ENCODE results near the gene POU2F3.
A peak's percentile ranks its signal among the peaks of the same experiment; 100 is the strongest.

Gene POU2F3

DNA sequence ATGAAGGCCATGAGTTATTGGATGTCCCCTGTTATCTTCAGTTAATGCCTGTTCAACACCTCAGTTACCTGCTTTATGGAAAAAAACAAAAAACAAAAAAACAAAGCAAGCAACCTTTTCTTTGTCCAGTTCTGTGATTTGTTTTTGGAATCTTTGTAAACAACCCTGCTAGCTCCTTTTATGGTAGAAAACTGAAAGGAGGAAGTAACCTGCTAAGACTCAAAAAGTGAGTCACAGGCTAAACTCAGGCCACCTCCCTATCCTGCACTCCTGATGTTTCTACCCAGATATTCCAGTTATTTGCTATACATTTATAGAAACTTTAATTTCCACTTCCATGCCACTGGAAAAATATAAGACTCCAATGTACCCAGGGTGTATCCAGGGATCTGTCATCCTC, 64.6 kb downstream of the POU2F3 start:
- no peak for TF ChIP-seq CTCF (IDR thresholded peaks at IDR 0.05; ENCODE audit: insufficient read depth, low read depth, low read length, missing control alignments)
- DNase-seq (ENCODE audit: low read depth) = peak; percentile 85
- no peak overlapping the region for H3K4me3 ChIP-seq (ENCODE audit: low read length)

GRCh38 chr11:120305286-120305685, 65.3 kb downstream of the POU2F3 start:
- peak; percentile 60 for DNase-seq (ENCODE audit: low read depth)
- H3K4me3 ChIP-seq (ENCODE audit: low read length) = no peak overlapping the region
- TF ChIP-seq CTCF (IDR thresholded peaks at IDR 0.05; ENCODE audit: insufficient read depth, low read depth, low read length, missing control alignments) = no peak

DNA sequence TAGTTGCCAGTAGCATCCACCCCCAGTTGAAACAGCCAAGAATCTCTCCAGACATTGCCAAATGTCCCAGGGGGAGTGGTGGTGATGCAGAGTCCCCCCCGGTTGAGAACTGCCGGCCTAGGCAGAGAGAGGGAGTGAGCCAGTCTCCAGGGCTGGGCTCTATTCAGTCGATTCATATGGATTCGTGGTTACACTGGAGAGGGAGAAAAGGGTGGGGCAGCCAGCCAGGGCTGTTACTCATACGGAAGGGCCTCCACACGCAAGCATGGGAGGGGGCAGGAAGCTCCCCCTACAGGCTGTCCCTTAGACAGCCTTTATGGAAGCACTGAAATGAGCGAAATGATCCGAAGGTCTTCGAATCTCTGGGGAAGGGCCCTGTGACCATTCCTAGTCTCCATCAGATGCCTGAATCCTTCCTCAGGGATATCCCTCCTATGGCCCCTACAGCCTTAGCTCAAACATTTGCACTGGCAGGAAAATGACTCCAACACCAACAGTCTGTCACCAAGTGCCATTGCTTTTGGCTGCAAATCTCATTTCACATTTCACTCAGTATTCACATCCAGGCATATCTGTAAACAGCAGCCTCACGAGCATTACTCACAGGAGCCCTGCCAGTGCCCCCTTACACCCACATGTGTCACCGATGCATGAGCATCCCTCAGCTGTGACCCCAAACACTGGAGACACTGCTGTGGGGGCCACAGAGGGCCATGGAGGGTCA, 66.7 kb downstream of the POU2F3 start:
- no peak overlapping the region for H3K4me3 ChIP-seq (ENCODE audit: low read length)
- TF ChIP-seq CTCF (IDR thresholded peaks at IDR 0.05; ENCODE audit: insufficient read depth, low read depth, low read length, missing control alignments) = peak; percentile 79
- peak; percentile 96 for DNase-seq (ENCODE audit: low read depth)

- no peak overlapping the region for H3K4me3 ChIP-seq (ENCODE audit: low read length)
- DNase-seq (ENCODE audit: low read depth) = no peak
- no peak for TF ChIP-seq CTCF (IDR thresholded peaks at IDR 0.05; ENCODE audit: insufficient read depth, low read depth, low read length, missing control alignments)
These were observed 67.5 kb downstream of the POU2F3 start for GRCh38 chr11:120307476-120307875.

DNA sequence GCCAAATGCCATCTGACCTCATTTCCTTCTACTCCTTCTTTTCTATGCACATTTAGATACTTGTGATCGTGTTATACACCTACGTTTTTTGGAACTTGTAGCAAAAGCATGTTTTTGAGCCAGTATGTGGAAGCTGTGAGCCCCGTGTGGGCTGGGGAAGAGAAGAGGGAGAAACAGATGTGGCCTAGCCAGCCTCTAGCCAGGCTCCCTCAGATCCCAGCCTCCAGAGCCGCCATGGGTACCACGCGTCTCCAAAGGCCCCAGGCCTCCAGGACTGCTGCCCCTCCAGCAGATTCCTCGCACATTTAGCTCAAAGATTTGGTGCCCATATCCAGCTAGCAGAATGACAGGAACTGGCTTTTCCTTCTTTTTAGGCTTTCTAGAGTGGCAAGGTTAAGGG, 68.1 kb downstream of the POU2F3 start:
- H3K4me3 ChIP-seq (ENCODE audit: low read length) = no peak overlapping the region
- no peak for DNase-seq (ENCODE audit: low read depth)
- no peak for TF ChIP-seq CTCF (IDR thresholded peaks at IDR 0.05; ENCODE audit: insufficient read depth, low read depth, low read length, missing control alignments)

- TF ChIP-seq CTCF (IDR thresholded peaks at IDR 0.05; ENCODE audit: insufficient read depth, low read depth, low read length, missing control alignments) = no peak
- no peak for DNase-seq (ENCODE audit: low read depth)
These were observed 70.9 kb downstream of the POU2F3 start for GRCh38 chr11:120310870-120311269.

GRCh38 chr11:120314861-120315260, 74.9 kb downstream of the POU2F3 start:
- H3K4me3 ChIP-seq (ENCODE audit: low read length) = no peak overlapping the region
- no peak for DNase-seq (ENCODE audit: low read depth)
- no peak for TF ChIP-seq CTCF (IDR thresholded peaks at IDR 0.05; ENCODE audit: insufficient read depth, low read depth, low read length, missing control alignments)

More at GRCh38 chr11:120310870-120311269, 70.9 kb downstream of the POU2F3 start:
- H3K4me3 ChIP-seq (ENCODE audit: low read length) = no peak overlapping the region

Data from epithelial cell of esophagus (primary cell).